Nephron progenitor cell (in vitro differentiated cells): ENCODE results near the gene KIAA0232.
"Not testable (repeated sequence)": the region's sequence is repeated elsewhere in the genome, so short reads cannot be mapped to it uniquely, and the experiment has no call there.

Experiments
- DNase-seq: peaks from one replicate; pipeline ENCODE4 v3.0.0; 2021
- H3K27ac Mint-ChIP-seq: 2 replicates; pipeline ENCODE4 v1.8.0; 2021; ENCODE audit warnings: mild to moderate bottlenecking, moderate library complexity, mixed read lengths
- H3K27me3 Mint-ChIP-seq: 2 replicates; pipeline ENCODE4 v1.8.0; 2021; ENCODE audit warnings: mild to moderate bottlenecking, low read depth, mixed read lengths; ENCODE audit not compliant: poor library complexity
- H3K36me3 Mint-ChIP-seq: 2 replicates; pipeline ENCODE4 v1.8.0; 2021; ENCODE audit warnings: low read depth, mixed read lengths
- H3K4me1 Mint-ChIP-seq: 2 replicates; pipeline ENCODE4 v1.8.0; 2021; ENCODE audit warnings: mixed read lengths
- H3K4me3 Mint-ChIP-seq: 2 replicates; pipeline ENCODE4 v1.8.0; 2021; ENCODE audit warnings: mild to moderate bottlenecking, moderate library complexity, mixed read lengths
- H3K9me3 Mint-ChIP-seq: 2 replicates; pipeline ENCODE4 v1.8.0; 2021; ENCODE audit warnings: mild to moderate bottlenecking, moderate library complexity, mixed read lengths
- TF ChIP-seq, protein P1 (sequence below): fragments of 200-600 bp; sonication (generic); IDR thresholded peaks from 2 replicates; pipeline ENCODE4 v1.5.0; 2021; ENCODE audit warnings: antibody characterized with exemption

KIAA0232 gene

DNA sequence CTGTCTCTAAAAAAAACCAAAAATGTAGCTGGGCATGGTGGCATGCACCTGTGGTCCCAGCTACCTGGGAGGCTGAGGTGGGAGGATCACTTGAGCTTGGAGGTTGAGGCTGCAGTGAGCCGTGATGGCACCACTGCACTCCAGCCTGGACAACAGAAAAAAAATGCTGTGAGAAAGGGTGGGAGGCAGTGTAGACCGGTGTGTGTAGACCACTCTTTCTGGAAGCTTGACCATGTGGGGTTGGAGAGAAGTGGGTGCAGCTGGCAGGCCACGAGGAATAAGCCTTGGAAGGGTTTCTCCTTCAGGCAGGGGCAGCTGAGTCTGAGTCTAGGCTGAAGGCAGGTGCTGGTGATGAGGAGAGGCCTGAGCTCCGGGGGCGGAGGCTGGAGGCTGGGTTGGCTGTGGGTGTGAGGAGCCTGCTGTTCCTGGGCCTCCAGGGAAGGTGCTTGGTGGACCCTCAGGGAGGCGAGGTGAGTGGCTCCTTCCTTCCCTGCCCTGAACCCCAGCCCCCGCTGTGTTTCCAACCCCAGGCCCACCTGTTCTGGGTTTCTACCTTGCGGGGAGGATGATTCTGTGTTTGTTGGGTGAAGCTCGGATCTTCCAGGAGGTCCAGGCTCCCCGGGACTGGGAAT lies 117.8 kb downstream of the KIAA0232 start:
- H3K27me3 Mint-ChIP-seq = peaks cover 8% of the 10 kb centered on the region
- no peak overlapping the region for H3K4me3 Mint-ChIP-seq
- no peak for DNase-seq
- H3K9me3 Mint-ChIP-seq = peaks cover 15% of the 10 kb centered on the region
- TF ChIP-seq, protein P1, sequence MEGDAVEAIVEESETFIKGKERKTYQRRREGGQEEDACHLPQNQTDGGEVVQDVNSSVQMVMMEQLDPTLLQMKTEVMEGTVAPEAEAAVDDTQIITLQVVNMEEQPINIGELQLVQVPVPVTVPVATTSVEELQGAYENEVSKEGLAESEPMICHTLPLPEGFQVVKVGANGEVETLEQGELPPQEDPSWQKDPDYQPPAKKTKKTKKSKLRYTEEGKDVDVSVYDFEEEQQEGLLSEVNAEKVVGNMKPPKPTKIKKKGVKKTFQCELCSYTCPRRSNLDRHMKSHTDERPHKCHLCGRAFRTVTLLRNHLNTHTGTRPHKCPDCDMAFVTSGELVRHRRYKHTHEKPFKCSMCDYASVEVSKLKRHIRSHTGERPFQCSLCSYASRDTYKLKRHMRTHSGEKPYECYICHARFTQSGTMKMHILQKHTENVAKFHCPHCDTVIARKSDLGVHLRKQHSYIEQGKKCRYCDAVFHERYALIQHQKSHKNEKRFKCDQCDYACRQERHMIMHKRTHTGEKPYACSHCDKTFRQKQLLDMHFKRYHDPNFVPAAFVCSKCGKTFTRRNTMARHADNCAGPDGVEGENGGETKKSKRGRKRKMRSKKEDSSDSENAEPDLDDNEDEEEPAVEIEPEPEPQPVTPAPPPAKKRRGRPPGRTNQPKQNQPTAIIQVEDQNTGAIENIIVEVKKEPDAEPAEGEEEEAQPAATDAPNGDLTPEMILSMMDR = no peak
- H3K36me3 Mint-ChIP-seq = no peaks in the 10 kb centered on the region
- peak overlapping the region; percentile 32 for H3K27ac Mint-ChIP-seq
- peaks cover 38% of the 10 kb centered on the region for H3K4me1 Mint-ChIP-seq

- no peak for DNase-seq
- Mint-ChIP-seq H3K27me3 (peaks cover 12% of the 10 kb centered on the region), H3K9me3 (peaks cover 12% of the 10 kb centered on the region), H3K36me3 (no peaks in the 10 kb centered on the region), H3K4me1 (peaks cover 35% of the 10 kb centered on the region), H3K4me3 (no peak overlapping the region), H3K27ac (no peak overlapping the region)
- TF ChIP-seq, protein P1 = no peak
These were observed 118.4 kb downstream of the KIAA0232 start for GRCh38 chr4:6900956-6901355.

- peaks cover 33% of the 10 kb centered on the region for H3K4me1 Mint-ChIP-seq
- H3K9me3 Mint-ChIP-seq = peaks cover 4% of the 10 kb centered on the region
These were observed 119.3 kb downstream of the KIAA0232 start for GRCh38 chr4:6901669-6902317.

GRCh38 chr4:6902318-6903042 lies 120.0 kb downstream of the KIAA0232 start:
- Mint-ChIP-seq H3K4me1 (peaks cover 39% of the 10 kb centered on the region), H3K4me3 (no peak overlapping the region), H3K27ac (no peak overlapping the region), H3K27me3 (peaks cover 17% of the 10 kb centered on the region), H3K9me3 (peaks cover under 1% of the 10 kb centered on the region), H3K36me3 (no peaks in the 10 kb centered on the region)
- no peak for DNase-seq
- TF ChIP-seq, protein P1 = no peak

More at GRCh38 chr4:6901669-6902317, 119.3 kb downstream of the KIAA0232 start:
- H3K27me3 Mint-ChIP-seq = peaks cover 14% of the 10 kb centered on the region
- no peaks in the 10 kb centered on the region for H3K36me3 Mint-ChIP-seq
- no peak overlapping the region for H3K4me3 Mint-ChIP-seq
- no peak overlapping the region for H3K27ac Mint-ChIP-seq
- TF ChIP-seq, protein P1 = no peak
- no peak for DNase-seq

DNA sequence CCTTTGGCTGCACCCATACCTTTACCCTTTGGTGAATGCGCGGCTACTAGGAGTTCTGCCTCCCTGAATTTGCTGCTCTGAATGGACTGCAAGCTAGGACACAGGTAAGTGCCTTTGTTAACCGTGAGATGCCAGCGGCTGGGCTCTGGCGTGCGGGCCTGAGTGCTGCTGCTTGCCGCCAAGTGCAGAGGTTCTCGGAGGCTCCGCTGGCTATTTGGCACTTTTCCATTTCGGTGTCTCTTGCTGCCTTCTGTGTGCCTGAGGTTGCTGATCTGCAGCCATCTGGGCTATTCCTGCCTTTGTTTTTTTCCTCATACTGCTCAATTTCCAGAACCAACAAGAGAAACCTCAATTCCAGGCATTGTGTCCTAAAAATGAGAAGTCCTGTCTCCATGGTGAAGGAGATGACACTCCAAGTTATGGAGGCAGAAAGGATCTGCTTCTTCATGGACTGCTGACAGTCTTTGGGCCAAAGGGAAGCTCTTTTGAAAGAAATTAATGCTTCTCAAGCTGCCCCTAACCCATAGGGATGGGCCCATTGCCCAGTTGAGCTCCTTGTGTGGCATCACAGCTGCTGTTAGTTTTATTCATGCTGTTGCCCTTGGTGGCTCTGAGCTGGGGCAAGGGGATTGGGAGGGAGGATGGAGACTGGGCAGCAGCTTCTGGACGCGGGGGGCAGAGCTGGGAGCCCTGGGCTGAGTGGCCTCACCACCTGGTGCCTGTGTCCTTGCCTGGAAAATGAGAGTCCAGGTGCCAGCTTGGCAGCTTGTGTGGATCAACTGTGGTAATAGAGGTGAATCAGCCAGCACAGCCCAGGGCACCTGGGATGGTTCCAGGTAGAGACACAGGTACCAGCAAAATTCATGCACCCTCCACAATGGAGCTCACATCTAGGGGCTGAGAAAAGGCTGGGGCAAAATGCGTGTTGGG lies 123.3 kb downstream of the KIAA0232 start:
- no peaks in the 10 kb centered on the region for H3K36me3 Mint-ChIP-seq
- H3K9me3 Mint-ChIP-seq = no peaks in the 10 kb centered on the region
- H3K27ac Mint-ChIP-seq = no peak overlapping the region
- no peak overlapping the region for H3K4me3 Mint-ChIP-seq
- TF ChIP-seq, protein P1 = no peak
- peaks cover 30% of the 10 kb centered on the region for H3K27me3 Mint-ChIP-seq
- no peak for DNase-seq
- H3K4me1 Mint-ChIP-seq = peaks cover 52% of the 10 kb centered on the region

DNA sequence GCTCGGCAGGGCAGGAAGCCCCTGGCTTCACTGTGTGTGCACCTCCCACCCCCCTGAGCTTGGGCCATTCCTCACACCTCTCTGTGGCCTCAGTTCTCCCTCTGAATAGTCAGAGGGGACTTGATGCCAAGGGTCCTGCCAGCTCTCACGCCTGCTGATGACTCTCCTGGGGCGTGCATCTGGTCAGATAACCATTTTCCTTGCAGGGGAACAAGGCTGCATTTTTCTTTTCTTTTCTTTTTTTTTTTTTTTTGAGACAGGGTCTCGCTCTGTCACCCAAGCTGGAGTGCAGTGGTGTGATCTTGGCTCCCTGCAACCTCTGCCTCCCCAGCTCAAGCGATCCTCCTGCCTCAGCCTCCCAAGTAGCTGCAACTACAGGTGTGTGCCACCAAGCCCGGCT lies 124.0 kb downstream of the KIAA0232 start:
- not testable (repeated sequence) for H3K9me3 Mint-ChIP-seq, H3K4me3 Mint-ChIP-seq, H3K36me3 Mint-ChIP-seq, H3K27ac Mint-ChIP-seq, DNase-seq
- Mint-ChIP-seq H3K4me1 (peaks cover 52% of the 10 kb centered on the region), H3K27me3 (peaks cover 30% of the 10 kb centered on the region)
